IMR-90 (cell line): Measurements from ENCODE around the gene DIABLO. TPM values are rescaled to one million over a fixed set of nuclear protein-coding genes. Genes with fewer than 3 reads are reported as not detected.

Source experiments
- ATAC-seq: fragments of 200-7000 bp; cut with Tn5 transposase; 2 replicates; pipeline ENCODE4 v1.9.1; 2020; ENCODE audit warnings: low read depth, mild to moderate bottlenecking, moderate library complexity
- BruUV-seq: library from RNA; stranded (reverse); fragments of 400-500 nt; replicated peaks from 2 replicates; lab custom pipeline; 2021; lab: Mats Ljungman, UMichigan
- CTCF ChIA-PET: fragments of 300-600 bp; formaldehyde crosslinking; extraction: SDS; loops from one replicate; lab custom pipeline; 2021; ENCODE audit warnings: antibody characterized with exemption; lab: Yijun Ruan, JAX
- POLR2A ChIA-PET: fragments of 300-600 bp; sonication (Branson Sonifier 250); formaldehyde crosslinking; loops from one replicate; lab custom pipeline; 2022; ENCODE audit warnings: antibody characterized with exemption; ENCODE audit not compliant: unreplicated experiment; lab: Charles Lee
- DNase-seq: peaks from one replicate; pipeline ENCODE4 v3.0.0; 2013
- H2AFZ ChIP-seq: replicated peaks from 2 replicates; pipeline ENCODE3; 2013; ENCODE audit warnings: low read length, mild to moderate bottlenecking; ENCODE audit not compliant: poor library complexity
- H2AK5ac ChIP-seq: 2 replicates; pipeline ENCODE4 v1.6.1; 2013; ENCODE audit warnings: low read depth, low read length, inconsistent platforms
- H2AK9ac ChIP-seq: replicated peaks from 2 replicates; pipeline ENCODE3; 2013; ENCODE audit warnings: mild to moderate bottlenecking, low read depth, low read length, moderate library complexity; ENCODE audit not compliant: poor library complexity
- H2BK120ac ChIP-seq: 2 replicates; pipeline ENCODE4 v1.6.1; 2013; ENCODE audit warnings: low read depth, low read length, inconsistent platforms
- H2BK15ac ChIP-seq: 3 replicates; pipeline ENCODE4 v1.6.1; 2013; ENCODE audit warnings: low read depth, low read length, inconsistent platforms
- H2BK20ac ChIP-seq: 2 replicates; pipeline ENCODE4 v1.6.1; 2013; ENCODE audit warnings: low read depth, mild to moderate bottlenecking, inconsistent platforms, low read length, moderate library complexity
- H2BK5ac ChIP-seq: 2 replicates; pipeline ENCODE4 v1.6.1; 2013; ENCODE audit warnings: mild to moderate bottlenecking, low read depth, low read length, inconsistent platforms; ENCODE audit not compliant: poor library complexity, severe bottlenecking
- H3K14ac ChIP-seq: replicated peaks from 2 replicates; pipeline ENCODE4 v1.6.1; 2013; ENCODE audit warnings: low read depth, low read length, inconsistent platforms
- H3K18ac ChIP-seq: 2 replicates; pipeline ENCODE4 v1.6.1; 2013; ENCODE audit warnings: low read depth, low read length, control low read depth
- H3K23ac ChIP-seq: 2 replicates; pipeline ENCODE4 v1.6.1; 2013; ENCODE audit warnings: low read depth, low read length, inconsistent platforms
- H3K27ac ChIP-seq: 2 replicates; pipeline ENCODE4 v1.5.1; 2013; ENCODE audit warnings: mild to moderate bottlenecking, control low read depth, low read length; ENCODE audit not compliant: insufficient read depth
- H3K27me3 ChIP-seq: 2 replicates; pipeline ENCODE4 v1.6.1; 2013; ENCODE audit warnings: low read length; ENCODE audit not compliant: control insufficient read depth, insufficient read depth
- H3K36me3 ChIP-seq: 2 replicates; pipeline ENCODE4 v1.6.1; 2013; ENCODE audit warnings: low read length, mixed read lengths; ENCODE audit not compliant: control insufficient read depth, insufficient read depth
- H3K4ac ChIP-seq: 2 replicates; pipeline ENCODE4 v1.6.1; 2013; ENCODE audit warnings: low read depth, low read length, inconsistent platforms
- H3K4me1 ChIP-seq: 2 replicates; pipeline ENCODE4 v1.6.1; 2013; ENCODE audit warnings: low read length, mixed read lengths; ENCODE audit not compliant: control insufficient read depth, insufficient read depth
- H3K4me2 ChIP-seq: 2 replicates; pipeline ENCODE4 v1.6.1; 2013; ENCODE audit warnings: low read depth, mild to moderate bottlenecking, control low read depth, low read length, moderate library complexity
- H3K4me3 ChIP-seq: 2 replicates; pipeline ENCODE4 v1.5.1; 2013; ENCODE audit warnings: low read depth, mild to moderate bottlenecking, control low read depth, low read length, moderate library complexity; ENCODE audit not compliant: insufficient read depth
- H3K56ac ChIP-seq: 2 replicates; pipeline ENCODE4 v1.6.1; 2013; ENCODE audit warnings: low read length, inconsistent platforms; ENCODE audit not compliant: insufficient read depth; ENCODE audit errors: extremely low read depth
- H3K79me1 ChIP-seq, 2 experiments: 2 replicates each; pipeline ENCODE4 v1.6.1; 2013; ENCODE audit warnings: low read length in 2 of 2, inconsistent platforms in 1 of 2, low read depth in 1 of 2
- H3K9ac ChIP-seq: 2 replicates; pipeline ENCODE4 v1.6.1; 2013; ENCODE audit warnings: low read depth, low read length, control low read depth
- H3K9me1 ChIP-seq: 2 replicates; pipeline ENCODE4 v1.6.1; 2013; ENCODE audit warnings: low read length, inconsistent platforms; ENCODE audit not compliant: insufficient read depth
- H3K9me3 ChIP-seq: 2 replicates; pipeline ENCODE4 v1.6.1; 2013; ENCODE audit warnings: low read length; ENCODE audit not compliant: control insufficient read depth, insufficient read depth
- H4K20me1 ChIP-seq: 2 replicates; pipeline ENCODE4 v1.6.1; 2013; ENCODE audit warnings: low read length, inconsistent platforms; ENCODE audit not compliant: insufficient read depth
- H4K5ac ChIP-seq: 2 replicates; pipeline ENCODE4 v1.6.1; 2013; ENCODE audit warnings: mild to moderate bottlenecking, low read depth, low read length, control low read depth
- H4K8ac ChIP-seq, 2 experiments: 2 replicates each; pipeline ENCODE4 v1.6.1; 2013; ENCODE audit warnings: low read depth in 2 of 2, low read length in 2 of 2, control low read depth in 1 of 2, inconsistent platforms in 1 of 2
- H4K91ac ChIP-seq: 2 replicates; pipeline ENCODE4 v1.6.1; 2013; ENCODE audit warnings: low read depth, low read length, inconsistent platforms; ENCODE audit not compliant: insufficient read depth
- BHLHE40 ChIP-seq: fragments of 150-350 bp; IDR thresholded peaks from 2 replicates; pipeline ENCODE4 v1.6.1; 2016; ENCODE audit warnings: mild to moderate bottlenecking, low read depth, low read length
- CEBPB ChIP-seq: IDR thresholded peaks from 2 replicates; pipeline ENCODE4 v1.6.1; 2012; ENCODE audit warnings: low read depth, low read length, improper control_type of control experiment
- CHD1 ChIP-seq: IDR thresholded peaks from 2 replicates; pipeline ENCODE4 v1.6.1; 2012; ENCODE audit warnings: low read depth, low read length, improper control_type of control experiment
- ELK1 ChIP-seq: fragments of 150-350 bp; IDR thresholded peaks from 2 replicates; pipeline ENCODE4 v1.6.1; 2016; ENCODE audit warnings: low read depth, mild to moderate bottlenecking, low read length, moderate library complexity, borderline replicate concordance
- FOS ChIP-seq: fragments of 150-350 bp; IDR thresholded peaks from 2 replicates; pipeline ENCODE4 v1.6.1; 2016; ENCODE audit warnings: low read depth, low read length
- MAFK ChIP-seq: IDR thresholded peaks from 2 replicates; pipeline ENCODE4 v1.6.1; 2012; ENCODE audit warnings: low read depth, low read length, improper control_type of control experiment
- MAZ ChIP-seq: IDR thresholded peaks from 2 replicates; pipeline ENCODE4 v1.6.1; 2012; ENCODE audit warnings: low read depth, mild to moderate bottlenecking, low read length, improper control_type of control experiment, moderate library complexity, borderline replicate concordance
- MXI1 ChIP-seq: IDR thresholded peaks from 2 replicates; pipeline ENCODE4 v1.6.1; 2012; ENCODE audit warnings: low read depth, mild to moderate bottlenecking, low read length, moderate library complexity, borderline replicate concordance
- NFE2L2 ChIP-seq: fragments of 150-350 bp; IDR thresholded peaks from 2 replicates; pipeline ENCODE4 v1.6.1; 2016; ENCODE audit warnings: low read depth, mild to moderate bottlenecking, low read length
- POLR2A ChIP-seq: IDR thresholded peaks from 2 replicates; pipeline ENCODE4 v1.6.1; 2012; ENCODE audit warnings: mild to moderate bottlenecking, low read depth, low read length
- RAD21 ChIP-seq: IDR thresholded peaks from 2 replicates; pipeline ENCODE4 v1.6.1; 2012; ENCODE audit warnings: low read length, improper control_type of control experiment
- RCOR1 ChIP-seq: IDR thresholded peaks from 2 replicates; pipeline ENCODE4 v1.6.1; 2012; ENCODE audit warnings: mild to moderate bottlenecking, low read length, improper control_type of control experiment; ENCODE audit not compliant: insufficient replicate concordance
- RFX5 ChIP-seq: IDR thresholded peaks from 2 replicates; pipeline ENCODE4 v1.8.0; 2012; ENCODE audit warnings: low read depth, mild to moderate bottlenecking, low read length, moderate library complexity
- SMC3 ChIP-seq: fragments of 150-350 bp; IDR thresholded peaks from 2 replicates; pipeline ENCODE4 v1.6.1; 2016; ENCODE audit warnings: low read depth, mild to moderate bottlenecking, antibody characterized with exemption, low read length, moderate library complexity
- WGBS, 2 experiments: methylation state at CpG; one replicate each; pipeline versions ENCODE4 v1.1.5 to v1.1.7; 2013; ENCODE audit warnings: missing lambda C conversion rate in 2 of 2; ENCODE audit not compliant: insufficient read length in 1 of 2; ENCODE audit errors: extremely low coverage in 2 of 2; 5-methylcytosine and 5-hydroxymethylcytosine counted together
- dilution Hi-C: fragments of 300-500 bp; cut with HindIII; formaldehyde crosslinking; loops from one replicate; pipeline ENCODE4 v1.14.3; 2018; ENCODE audit warnings: low sequenced_read_pairs; ENCODE audit not compliant: unreplicated experiment
- in situ Hi-C: fragments of 300-500 bp; cut with MboI; formaldehyde crosslinking; loops from 3 replicates; pipeline ENCODE4 v1.14.3; 2019; ENCODE audit warnings: low sequenced_read_pairs, inconsistent platforms, mixed read lengths
- intact Hi-C: fragments of 100-400 bp; cut with micrococcal nuclease; formaldehyde crosslinking; loops from 2 replicates; pipeline ENCODE4 v1.10.0; 2022
- polyA plus RNA-seq, 3 experiments: library from polyadenylated mRNA; depleted of rRNA; stranded (reverse); fragments of >200 nt; gene quantifications; 2 replicates each; pipeline ENCODE4 v1.2.3, GENCODE V29; 2012; ENCODE audit warnings: low replicate concordance in 1 of 3
- total RNA-seq: library from RNA; depleted of rRNA; stranded (reverse); fragments of >200 nt; gene quantifications from 2 replicates; pipeline ENCODE4 v1.2.3, GENCODE V29; 2012
- TF ChIP-seq, protein P1 (sequence below): fragments of 150-350 bp; IDR thresholded peaks from 2 replicates; pipeline ENCODE4 v1.6.1; 2017; ENCODE audit warnings: mild to moderate bottlenecking, antibody characterized with exemption, low read length, low read depth
- TF ChIP-seq, protein P2 (sequence below): conservative IDR thresholded peaks from 2 replicates; pipeline ENCODE4 v1.5.1; 2012; ENCODE audit warnings: mild to moderate bottlenecking, low read depth, low read length, improper control_type of control experiment

Gene DIABLO
- total and polyA plus RNA-seq, 2 of the 4 experiments (the other 2 are of a cell fraction), result 69.7 to 102 TPM

GRCh38 chr12:122201381-122201780 lies 24.5 kb downstream of the DIABLO start:
- Histone ChIP-seq H3K18ac (no peak overlapping the region), H3K36me3 (no peaks in the 10 kb centered on the region), H3K9me3 (no peaks in the 10 kb centered on the region), H2BK20ac (no peak overlapping the region), H3K4me2 (no peak overlapping the region), H3K4ac (no peak overlapping the region), H3K56ac (no peak overlapping the region), H3K9me1 (peaks cover 4% of the 10 kb centered on the region; the same call in 1 of the 2 replicates), H3K4me3 (no peak overlapping the region), H3K4me1 (peaks cover 4% of the 10 kb centered on the region), H3K79me1 (no peaks in the 10 kb centered on the region), H4K8ac (no peak overlapping the region), H2AFZ (no peak overlapping the region), H2BK15ac (no peak overlapping the region), H3K27ac (no peak overlapping the region), H2AK5ac (no peak overlapping the region), H2BK120ac (no peak overlapping the region), H4K5ac (no peak overlapping the region), H4K91ac (no peak overlapping the region), H2BK5ac (no peak overlapping the region), H3K27me3 (peaks cover 22% of the 10 kb centered on the region), H3K23ac (no peak overlapping the region), H4K20me1 (peaks cover 8% of the 10 kb centered on the region), H3K14ac (no peak overlapping the region), H3K9ac (no peak overlapping the region), H2AK9ac (no peak overlapping the region)
- ATAC-seq, result no peak
- no peak for TF ChIP-seq FOS
- TF ChIP-seq MAFK, result no peak
- TF ChIP-seq RCOR1, result no peak
- no peak for TF ChIP-seq ELK1
- TF ChIP-seq, protein P1, sequence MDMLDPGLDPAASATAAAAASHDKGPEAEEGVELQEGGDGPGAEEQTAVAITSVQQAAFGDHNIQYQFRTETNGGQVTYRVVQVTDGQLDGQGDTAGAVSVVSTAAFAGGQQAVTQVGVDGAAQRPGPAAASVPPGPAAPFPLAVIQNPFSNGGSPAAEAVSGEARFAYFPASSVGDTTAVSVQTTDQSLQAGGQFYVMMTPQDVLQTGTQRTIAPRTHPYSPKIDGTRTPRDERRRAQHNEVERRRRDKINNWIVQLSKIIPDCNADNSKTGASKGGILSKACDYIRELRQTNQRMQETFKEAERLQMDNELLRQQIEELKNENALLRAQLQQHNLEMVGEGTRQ, result no peak
- TF ChIP-seq MAZ, result no peak
- no peak for TF ChIP-seq NFE2L2
- TF ChIP-seq BHLHE40, result no peak
- no peak for TF ChIP-seq CEBPB
- no peak for TF ChIP-seq MXI1
- TF ChIP-seq, protein P2, sequence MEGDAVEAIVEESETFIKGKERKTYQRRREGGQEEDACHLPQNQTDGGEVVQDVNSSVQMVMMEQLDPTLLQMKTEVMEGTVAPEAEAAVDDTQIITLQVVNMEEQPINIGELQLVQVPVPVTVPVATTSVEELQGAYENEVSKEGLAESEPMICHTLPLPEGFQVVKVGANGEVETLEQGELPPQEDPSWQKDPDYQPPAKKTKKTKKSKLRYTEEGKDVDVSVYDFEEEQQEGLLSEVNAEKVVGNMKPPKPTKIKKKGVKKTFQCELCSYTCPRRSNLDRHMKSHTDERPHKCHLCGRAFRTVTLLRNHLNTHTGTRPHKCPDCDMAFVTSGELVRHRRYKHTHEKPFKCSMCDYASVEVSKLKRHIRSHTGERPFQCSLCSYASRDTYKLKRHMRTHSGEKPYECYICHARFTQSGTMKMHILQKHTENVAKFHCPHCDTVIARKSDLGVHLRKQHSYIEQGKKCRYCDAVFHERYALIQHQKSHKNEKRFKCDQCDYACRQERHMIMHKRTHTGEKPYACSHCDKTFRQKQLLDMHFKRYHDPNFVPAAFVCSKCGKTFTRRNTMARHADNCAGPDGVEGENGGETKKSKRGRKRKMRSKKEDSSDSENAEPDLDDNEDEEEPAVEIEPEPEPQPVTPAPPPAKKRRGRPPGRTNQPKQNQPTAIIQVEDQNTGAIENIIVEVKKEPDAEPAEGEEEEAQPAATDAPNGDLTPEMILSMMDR, result no peak
- TF ChIP-seq CHD1, result no peak
- TF ChIP-seq RAD21, result no peak
- no peak for TF ChIP-seq POLR2A
- no peak for TF ChIP-seq SMC3
- TF ChIP-seq RFX5, result no peak
- in situ Hi-C loops, result no loop called here
- dilution Hi-C loops, result no loop called here
- DNase-seq, result no peak
- intact Hi-C loops, result no loop called here
- 94% methylated on average over 2 of the region's 5 CpGs; no CpG with 5 or more reads in 1 of the 2 experiments for WGBS, 2 experiments
- POLR2A ChIA-PET, result no interaction called here
- CTCF ChIA-PET, result no interaction called here
- BruUV-seq, result no TSS peak
